ENCODE results near the gene ABCA1.
"Not testable (repeated sequence)": the region's sequence is repeated elsewhere in the genome, so short reads cannot be mapped to it uniquely, and the experiment has no call there.

DNA sequence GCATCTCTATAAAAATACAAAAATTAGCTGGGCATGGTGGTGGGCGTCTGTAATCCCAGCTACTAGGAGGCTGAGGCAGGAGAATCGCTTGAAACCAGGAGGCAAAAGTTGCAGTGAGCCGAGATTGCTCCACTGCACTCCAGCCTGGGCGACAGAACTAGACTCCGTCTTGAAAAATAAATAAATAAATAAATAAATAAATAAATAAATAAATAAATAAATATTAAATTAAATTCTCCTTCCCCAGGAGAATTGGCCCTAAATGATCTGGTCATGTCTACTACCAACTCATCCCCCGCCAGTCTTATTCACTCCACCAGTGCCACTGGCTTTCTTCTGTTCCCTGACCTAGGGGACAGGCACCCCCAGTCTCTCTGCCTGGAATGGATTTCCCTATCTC is 29.6 kb downstream of the ABCA1 start:
- TF ChIP-seq, protein P1, sequence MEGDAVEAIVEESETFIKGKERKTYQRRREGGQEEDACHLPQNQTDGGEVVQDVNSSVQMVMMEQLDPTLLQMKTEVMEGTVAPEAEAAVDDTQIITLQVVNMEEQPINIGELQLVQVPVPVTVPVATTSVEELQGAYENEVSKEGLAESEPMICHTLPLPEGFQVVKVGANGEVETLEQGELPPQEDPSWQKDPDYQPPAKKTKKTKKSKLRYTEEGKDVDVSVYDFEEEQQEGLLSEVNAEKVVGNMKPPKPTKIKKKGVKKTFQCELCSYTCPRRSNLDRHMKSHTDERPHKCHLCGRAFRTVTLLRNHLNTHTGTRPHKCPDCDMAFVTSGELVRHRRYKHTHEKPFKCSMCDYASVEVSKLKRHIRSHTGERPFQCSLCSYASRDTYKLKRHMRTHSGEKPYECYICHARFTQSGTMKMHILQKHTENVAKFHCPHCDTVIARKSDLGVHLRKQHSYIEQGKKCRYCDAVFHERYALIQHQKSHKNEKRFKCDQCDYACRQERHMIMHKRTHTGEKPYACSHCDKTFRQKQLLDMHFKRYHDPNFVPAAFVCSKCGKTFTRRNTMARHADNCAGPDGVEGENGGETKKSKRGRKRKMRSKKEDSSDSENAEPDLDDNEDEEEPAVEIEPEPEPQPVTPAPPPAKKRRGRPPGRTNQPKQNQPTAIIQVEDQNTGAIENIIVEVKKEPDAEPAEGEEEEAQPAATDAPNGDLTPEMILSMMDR (conservative IDR thresholded peaks at IDR 0.05; ENCODE audit: low read length) = not testable (repeated sequence)
- TF ChIP-seq EZH2phosphoT487 (IDR thresholded peaks at IDR 0.05; ENCODE audit: borderline replicate concordance, low read depth, low read length) = not testable (repeated sequence)
